ENCODE data around the gene CIB4.

CIB4 gene

GRCh38 chr2:26640781-26641564 lies at the start of gene CIB4:
TSS of gene CIB4 (minus strand) at chr2:26641366. CDS start at chr2:26641314, 52 bp downstream.
- no peak for DNase-seq

GRCh38 chr2:26687801-26688200 lies 46.6 kb upstream of the CIB4 start:
- no peak for DNase-seq

- no peak for DNase-seq
Measured at GRCh38 chr2:26687328-26687727, 46.2 kb upstream of the CIB4 start.

GRCh38 chr2:26685989-26686839 lies 45.0 kb upstream of the CIB4 start:
- no peak for DNase-seq

GRCh38 chr2:26685341-26685740 lies 44.2 kb upstream of the CIB4 start:
- DNase-seq, result no peak

- DNase-seq, result no peak
Measured at GRCh38 chr2:26683583-26683982, 42.4 kb upstream of the CIB4 start.

- no peak for DNase-seq
Measured at GRCh38 chr2:26682155-26682554, 41.0 kb upstream of the CIB4 start.

GRCh38 chr2:26681656-26682055 lies 40.5 kb upstream of the CIB4 start:
- no peak for DNase-seq

- no peak for DNase-seq
Measured at GRCh38 chr2:26679867-26680266, 38.7 kb upstream of the CIB4 start.

- no peak for DNase-seq
Measured at GRCh38 chr2:26678035-26678434, 36.9 kb upstream of the CIB4 start.

- no peak for DNase-seq
Measured at GRCh38 chr2:26675651-26676255, 34.6 kb upstream of the CIB4 start.

- no peak for DNase-seq
Measured at GRCh38 chr2:26674771-26675170, 33.6 kb upstream of the CIB4 start.

- no peak for DNase-seq
Measured at GRCh38 chr2:26674002-26674751, 33.0 kb upstream of the CIB4 start.

GRCh38 chr2:26672818-26673393 lies 31.7 kb upstream of the CIB4 start:
- no peak for DNase-seq

- DNase-seq, result no peak
Measured at GRCh38 chr2:26672112-26672817, 31.1 kb upstream of the CIB4 start.

GRCh38 chr2:26671691-26672090 lies 30.5 kb upstream of the CIB4 start:
- DNase-seq, result no peak

- DNase-seq, result no peak
Measured at GRCh38 chr2:26670931-26671460, 29.8 kb upstream of the CIB4 start.

GRCh38 chr2:26670171-26670570 lies 29.0 kb upstream of the CIB4 start:
- no peak for DNase-seq

GRCh38 chr2:26668856-26669750 lies 27.9 kb upstream of the CIB4 start:
- DNase-seq, result peak; percentile 25

- DNase-seq, result no peak
Measured at GRCh38 chr2:26668041-26668440, 26.9 kb upstream of the CIB4 start.

GRCh38 chr2:26666671-26667070 lies 25.5 kb upstream of the CIB4 start:
- DNase-seq, result no peak

All from NK-92 treated with Interleukin-12 subunit alpha and Interleukin-12 subunit beta, amount 100 ng/mL, for 24 hours (cell line).